ENCODE data around the gene RPS6KB2. TPM values are rescaled to one million over a fixed set of nuclear protein-coding genes. Genes with fewer than 3 reads are reported as not detected.

RPS6KB2 gene
- 10 to 100 TPM; 45.3 to 47.4 TPM for total RNA-seq
- long read RNA-seq, transcript RPS6KB2-201 (15 exons, 1,733 nt): major isoform, 19 of 33 reads
- long read RNA-seq, partial matches to known transcripts: 8 of 33 reads
- long read RNA-seq, other reads (novel, unspliced or antisense): 6 of 33 reads

DNA sequence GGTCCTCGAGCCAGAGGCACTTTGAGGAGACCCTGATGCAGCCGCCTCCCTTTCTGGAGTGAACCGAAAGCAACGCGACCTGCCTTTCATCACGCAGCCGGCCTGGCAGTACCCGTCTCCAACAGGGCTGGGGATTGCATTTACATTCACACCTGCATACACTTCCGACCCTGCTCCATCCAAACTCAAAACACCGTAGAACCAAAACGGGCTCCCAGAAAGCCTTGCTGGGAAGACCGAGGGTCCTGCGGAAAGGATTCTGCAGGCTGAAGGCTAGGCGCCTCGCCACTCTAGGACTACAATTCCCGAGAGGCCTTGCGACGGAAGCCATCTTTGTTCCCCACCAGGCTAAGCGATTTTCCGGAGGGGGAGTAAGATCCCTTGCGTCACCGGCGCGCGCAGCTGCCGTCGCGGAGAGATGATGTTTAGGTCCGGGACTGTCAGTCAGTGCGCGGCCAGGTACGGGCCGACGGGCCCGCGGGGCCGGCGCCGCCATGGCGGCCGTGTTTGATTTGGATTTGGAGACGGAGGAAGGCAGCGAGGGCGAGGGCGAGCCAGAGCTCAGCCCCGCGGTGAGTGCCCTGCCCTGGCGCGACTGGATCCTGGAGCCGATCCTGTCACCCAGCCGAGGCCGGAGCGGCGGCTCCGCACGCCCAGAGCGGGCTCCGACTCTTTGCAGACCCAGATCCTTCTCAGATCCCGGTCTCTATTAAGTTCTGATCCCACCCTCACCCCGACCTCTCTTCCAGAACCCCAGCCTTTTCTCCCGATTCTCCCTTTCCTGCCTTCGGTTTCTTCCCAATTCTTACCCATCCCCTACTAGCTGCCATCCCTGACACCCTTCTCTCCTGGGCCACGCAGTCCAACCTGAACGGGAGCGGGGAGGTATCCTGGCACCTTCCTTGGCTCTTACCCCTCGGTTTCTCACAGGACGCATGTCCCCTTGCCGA lies at the start of gene RPS6KB2:
RPS6KB2 (plus strand) TSS at position 443 of the 950 bp plus-strand sequence; CDS start at position 495, 52 bp downstream.
- ATAC-seq: peak; percentile 90

GRCh38 chr11:67378544-67378943 lies 49.8 kb upstream of the RPS6KB2 start:
- ATAC-seq (no peak), DNase-seq (no peak)
- intact Hi-C loops (cut with DNase I, micrococcal nuclease): no loop called here

More for the DNA sequence above, at the start of gene RPS6KB2:
- intact Hi-C loops (cut with DNase I, micrococcal nuclease): no loop called here
- peak; percentile 98 to 99 for DNase-seq

DNA sequence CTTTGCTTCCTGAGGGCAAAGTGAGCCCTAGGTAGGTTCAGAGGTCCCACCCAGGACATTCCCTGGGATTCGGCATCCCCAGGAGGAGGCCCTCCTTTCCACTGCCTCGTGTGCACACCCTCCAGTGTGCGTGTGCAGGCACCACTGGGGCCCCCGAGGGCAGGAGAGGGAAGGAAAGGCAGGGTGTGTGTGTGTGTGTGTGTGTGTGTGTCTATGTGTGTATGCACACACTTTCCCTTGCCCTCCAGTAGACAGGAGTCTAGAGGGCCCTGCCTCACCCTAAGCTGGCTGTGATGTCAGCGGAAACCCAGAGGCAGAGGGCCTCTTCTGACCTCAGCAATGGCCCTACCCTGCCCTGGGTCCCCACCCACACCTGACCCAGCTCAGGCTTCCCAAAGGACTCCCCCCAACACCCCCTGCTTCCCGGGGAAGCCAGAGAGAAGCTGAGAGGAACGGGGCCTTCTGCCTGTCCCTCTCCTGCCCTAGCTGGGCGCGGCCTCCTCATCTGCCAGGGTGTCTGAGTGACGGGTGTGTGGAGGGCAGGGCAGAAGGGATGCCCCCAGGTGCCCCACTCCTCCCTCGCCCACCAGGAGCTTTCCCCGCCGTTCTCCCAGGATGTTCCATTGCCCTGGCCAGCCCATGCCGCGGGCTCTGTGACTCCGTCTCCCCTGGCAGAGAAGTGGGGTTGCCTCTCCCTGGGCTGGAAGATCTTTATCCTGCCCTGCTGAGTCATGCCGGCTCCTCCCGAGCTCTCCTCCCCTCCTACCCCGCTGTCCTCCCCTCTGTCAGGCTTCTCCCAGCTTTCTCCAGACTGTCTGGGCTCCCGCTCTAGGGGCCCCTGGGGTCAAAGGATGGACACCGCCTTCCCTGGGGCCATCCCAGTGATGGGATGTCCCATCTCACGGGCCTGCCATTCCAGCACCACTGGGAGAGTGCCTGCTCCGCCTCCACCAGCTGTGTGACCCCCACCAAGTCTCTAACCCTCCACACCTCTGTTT lies 48.9 kb upstream of the RPS6KB2 start:
- intact Hi-C loops (cut with DNase I, micrococcal nuclease): loop anchor here in 1 of 2 donors (5.0 kb wide), 1 partner anchor 32 kb away; no protein-coding TSS in a partner anchor
- DNase-seq: no peak
- ATAC-seq: peak; percentile 24

- ATAC-seq (no peak), DNase-seq (no peak)
- intact Hi-C loops (cut with DNase I, micrococcal nuclease): loop anchor here in 1 of 2 donors (5.0 kb wide), 1 partner anchor 34 kb away; no protein-coding TSS in a partner anchor
Observed at GRCh38 chr11:67381244-67381972, 46.9 kb upstream of the RPS6KB2 start.

DNA sequence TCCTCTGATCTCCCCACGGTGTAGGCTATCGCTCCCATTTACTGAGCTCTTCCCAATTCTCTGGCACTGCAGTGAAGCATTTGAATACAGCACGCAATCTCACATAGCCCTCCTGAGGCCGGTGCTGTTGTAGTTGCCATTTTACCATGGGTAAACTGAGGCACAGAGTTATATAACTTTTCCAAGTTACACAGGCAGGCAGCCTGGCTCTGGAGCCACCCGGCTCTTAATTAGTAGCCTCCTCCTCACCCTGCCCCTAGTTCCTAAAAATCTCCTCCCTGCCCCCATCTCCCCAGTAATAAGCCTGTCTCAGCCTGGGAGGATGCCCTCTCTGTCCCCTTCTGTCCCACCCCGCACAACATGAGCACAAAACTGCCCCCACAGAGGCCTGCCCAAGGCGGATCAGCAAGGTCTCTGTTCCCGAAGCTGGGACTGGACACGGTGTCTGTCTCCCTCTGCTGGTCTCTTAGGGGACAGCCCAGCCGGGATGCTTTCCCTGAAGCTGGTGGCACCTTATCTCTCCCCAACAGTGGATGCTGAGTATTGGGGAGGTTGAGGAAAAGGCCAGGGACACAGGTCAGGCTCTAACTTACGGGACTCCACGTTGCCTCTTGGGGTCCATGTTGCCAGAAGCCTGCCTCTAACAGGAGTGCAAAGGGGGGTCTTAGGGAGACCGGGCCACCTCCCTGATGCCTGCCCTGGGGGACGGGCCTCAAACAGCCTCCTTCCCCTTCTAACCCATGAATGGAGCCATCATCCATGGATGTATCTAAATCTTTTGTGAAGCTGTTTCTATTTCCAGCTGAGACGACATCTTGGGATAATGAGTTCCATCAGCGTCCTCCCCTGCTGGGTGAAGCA lies 45.8 kb upstream of the RPS6KB2 start:
- intact Hi-C loops (cut with DNase I, micrococcal nuclease): loop anchor here in 1 of 2 donors (2.0 to 5.0 kb wide), 2 partner anchors 26 to 35 kb away; no protein-coding TSS in a partner anchor
- DNase-seq: peak; percentile 67 to 85

DNA sequence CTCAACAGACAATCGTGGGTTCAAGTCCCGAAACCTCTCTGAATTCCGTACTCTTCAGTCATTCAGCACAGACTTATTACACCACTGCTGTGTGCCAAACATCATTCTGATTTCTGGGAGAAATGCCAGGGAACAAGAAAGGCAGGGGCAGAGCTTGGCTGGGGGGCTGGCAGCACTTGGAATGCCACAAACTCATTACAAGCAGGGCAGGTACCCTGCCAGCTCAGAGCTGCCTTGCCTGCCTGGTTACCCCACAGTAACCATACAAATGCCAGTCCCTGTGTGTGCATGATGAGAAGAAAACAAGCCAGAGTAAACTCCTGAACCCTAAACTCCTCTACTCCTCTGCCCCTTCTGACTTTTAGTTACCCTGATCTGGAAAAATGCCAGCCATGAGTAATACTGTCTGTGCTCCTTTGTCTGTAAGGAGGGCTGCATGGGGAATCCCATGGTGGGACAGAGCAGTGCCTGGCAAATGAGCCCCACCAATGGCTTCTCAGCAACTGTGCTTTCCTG lies 43.4 kb upstream of the RPS6KB2 start:
- intact Hi-C loops (cut with DNase I, micrococcal nuclease): loop anchor here in 1 of 2 donors (5.0 kb wide), 1 partner anchor 38 kb away; no protein-coding TSS in a partner anchor
- ATAC-seq (no peak), DNase-seq (no peak)

More for the DNA sequence above, 45.8 kb upstream of the RPS6KB2 start:
- peak; percentile 84 for ATAC-seq

GRCh38 chr11:67387069-67387468 lies 41.2 kb upstream of the RPS6KB2 start:
- ATAC-seq (no peak), DNase-seq (no peak)
- intact Hi-C loops (cut with DNase I, micrococcal nuclease): no loop called here

- intact Hi-C loops (cut with DNase I, micrococcal nuclease): no loop called here
- ATAC-seq (no peak), DNase-seq (no peak)
Observed at GRCh38 chr11:67387518-67387917, 40.8 kb upstream of the RPS6KB2 start.

DNA sequence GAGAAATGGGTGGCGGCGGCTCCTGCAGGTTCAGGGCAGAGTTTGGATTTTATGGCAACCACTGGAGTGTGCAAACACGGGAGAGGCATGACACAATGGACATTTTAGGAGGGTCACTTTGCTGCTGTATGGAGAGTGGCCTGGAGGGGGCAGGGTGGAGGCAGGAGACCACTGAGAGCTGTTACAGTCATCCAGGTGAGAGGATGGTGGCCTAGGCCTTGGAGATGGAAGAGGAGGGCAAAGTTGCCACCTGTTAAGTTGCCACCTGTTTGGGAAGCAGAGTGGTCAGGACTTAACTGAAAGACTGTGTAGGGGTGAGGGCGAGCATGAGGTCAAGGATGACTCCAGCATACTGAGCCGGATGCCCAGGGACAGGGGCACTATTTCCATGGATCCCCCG lies 38.8 kb upstream of the RPS6KB2 start:
- ATAC-seq: peak; percentile 30
- intact Hi-C loops (cut with DNase I, micrococcal nuclease): no loop called here
- peak; percentile 62 to 76 for DNase-seq

- DNase-seq (no peak), ATAC-seq (peak; percentile 16)
- intact Hi-C loops (cut with DNase I, micrococcal nuclease): loop anchor here in 1 of 2 donors (10.0 kb wide), 1 partner anchor 114 kb away; the partner anchor contains the start of genes CDK2AP2 and PITPNM1
Observed at GRCh38 chr11:67390947-67391303, 37.4 kb upstream of the RPS6KB2 start.

DNA sequence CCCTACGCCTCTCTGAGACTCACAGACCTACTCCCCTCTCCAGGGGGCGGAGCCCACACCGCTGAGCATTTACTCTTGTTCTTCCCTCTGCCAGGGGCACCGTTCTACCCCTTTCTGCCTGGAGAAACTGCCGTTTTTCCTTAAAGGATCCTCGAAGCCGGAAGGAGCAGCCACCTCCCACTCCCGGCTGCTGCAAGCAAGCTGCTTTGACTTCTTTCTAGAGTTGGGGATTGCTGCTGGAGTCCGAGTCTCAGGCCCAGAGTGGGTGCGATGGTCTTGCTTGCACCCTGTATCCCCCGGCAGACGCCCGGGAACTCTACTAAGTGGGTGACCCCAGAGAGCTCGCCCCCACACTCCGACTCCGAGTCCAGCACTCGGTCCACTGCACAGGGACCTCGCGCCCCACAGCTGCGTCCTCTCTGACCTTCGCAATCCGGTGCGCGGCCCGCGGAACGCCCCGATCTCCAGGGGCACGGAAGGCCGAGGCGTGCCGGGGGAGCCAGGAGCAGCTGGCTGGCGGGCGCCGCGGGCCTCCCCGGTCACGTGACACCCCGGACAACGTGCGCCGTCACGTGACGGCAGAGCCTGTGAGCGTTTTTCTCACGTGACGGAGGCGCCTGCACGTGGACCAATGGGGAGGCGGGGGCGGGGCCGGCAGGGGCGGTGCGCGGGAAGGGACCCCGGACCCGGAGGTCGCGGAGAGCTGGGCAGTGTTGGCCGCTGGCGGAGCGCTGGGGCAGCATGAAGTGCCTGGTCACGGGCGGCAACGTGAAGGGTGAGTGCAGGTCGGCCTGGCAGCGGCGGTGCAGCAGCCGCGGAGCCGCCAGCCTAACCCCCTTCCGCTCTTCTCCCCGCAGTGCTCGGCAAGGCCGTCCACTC lies 36.8 kb upstream of the RPS6KB2 start, which contains the start of gene RAD9A:
RAD9A (plus strand) TSS at position 683 of the 879 bp plus-strand sequence; CDS start at position 742, 59 bp downstream.
- intact Hi-C loops (cut with DNase I, micrococcal nuclease): loop anchor here in 1 of 2 donors (10.0 kb wide), 1 partner anchor 113 kb away; the partner anchor contains the start of genes CDK2AP2 and PITPNM1

DNA sequence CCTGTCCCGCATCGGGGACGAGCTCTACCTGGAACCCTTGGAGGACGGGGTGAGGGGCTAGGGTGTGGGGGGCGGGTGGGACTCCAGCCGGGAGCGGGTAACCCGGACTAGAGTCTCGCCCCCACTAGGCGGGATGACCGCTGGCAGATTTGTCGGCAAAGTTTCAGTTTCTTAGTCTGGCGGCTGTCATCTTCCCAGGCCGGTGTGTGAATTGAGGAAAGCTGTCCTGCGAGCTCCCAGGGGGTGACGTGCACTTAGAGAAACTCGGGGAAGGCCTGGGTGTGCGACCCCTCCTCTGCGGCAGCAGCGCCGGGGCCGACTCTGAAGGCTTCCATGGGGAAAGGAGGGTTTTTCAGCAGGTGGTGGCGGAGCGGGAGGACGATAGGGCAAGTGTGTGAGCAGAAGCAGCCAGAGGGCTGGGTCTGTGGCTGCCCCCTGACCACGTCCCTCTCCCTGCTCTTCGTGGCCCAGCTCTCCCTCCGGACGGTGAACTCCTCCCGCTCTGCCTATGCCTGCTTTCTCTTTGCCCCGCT lies 36.0 kb upstream of the RPS6KB2 start:
- DNase-seq (no peak), ATAC-seq (peak; percentile 17)
- intact Hi-C loops (cut with DNase I, micrococcal nuclease): loop anchor here in 1 of 2 donors (10.0 kb wide), 1 partner anchor 113 kb away; the partner anchor contains the start of genes CDK2AP2 and PITPNM1

More for the DNA sequence above, 36.8 kb upstream of the RPS6KB2 start, which contains the start of gene RAD9A:
- peak; percentile 96 to 98 for DNase-seq
- ATAC-seq: peak; percentile 84

GRCh38 chr11:67393437-67393836 lies 34.9 kb upstream of the RPS6KB2 start:
- ATAC-seq (no peak), DNase-seq (no peak)
- intact Hi-C loops (cut with DNase I, micrococcal nuclease): loop anchor here in 1 of 2 donors (10.0 kb wide), 1 partner anchor 111 kb away; the partner anchor contains the start of genes CDK2AP2 and PITPNM1

GRCh38 chr11:67393990-67394389 lies 34.3 kb upstream of the RPS6KB2 start:
- ATAC-seq (no peak), DNase-seq (no peak)
- intact Hi-C loops (cut with DNase I, micrococcal nuclease): loop anchor here in 1 of 2 donors (10.0 kb wide), 1 partner anchor 111 kb away; the partner anchor contains the start of genes CDK2AP2 and PITPNM1
